C4-2B (cell line): ENCODE measurements around the gene ATF7.

Experiments
- H3K27ac ChIP-seq: fragments of 450-650 bp; 2 replicates; pipeline ENCODE4 v1.5.1; 2017
- ZFX ChIP-seq: fragments of 450-650 bp; IDR thresholded peaks from 2 replicates; pipeline ENCODE4 v1.6.1; 2017
- TF ChIP-seq, protein P1 (sequence below): fragments of 450-650 bp; conservative IDR thresholded peaks from 2 replicates; pipeline ENCODE4 v1.5.1; 2017; ENCODE audit warnings: mild to moderate bottlenecking

Gene ATF7

GRCh38 chr12:53499266-53500141 is 126.7 kb downstream of the ATF7 start, which contains the start of gene MAP3K12:
Gene MAP3K12, minus strand, starts transcription at chr12:53499458. Its CDS starts 12,067 bp downstream, at chr12:53487391.
- peak within 1 kb of the TSS; percentile 98 for H3K27ac ChIP-seq

DNA sequence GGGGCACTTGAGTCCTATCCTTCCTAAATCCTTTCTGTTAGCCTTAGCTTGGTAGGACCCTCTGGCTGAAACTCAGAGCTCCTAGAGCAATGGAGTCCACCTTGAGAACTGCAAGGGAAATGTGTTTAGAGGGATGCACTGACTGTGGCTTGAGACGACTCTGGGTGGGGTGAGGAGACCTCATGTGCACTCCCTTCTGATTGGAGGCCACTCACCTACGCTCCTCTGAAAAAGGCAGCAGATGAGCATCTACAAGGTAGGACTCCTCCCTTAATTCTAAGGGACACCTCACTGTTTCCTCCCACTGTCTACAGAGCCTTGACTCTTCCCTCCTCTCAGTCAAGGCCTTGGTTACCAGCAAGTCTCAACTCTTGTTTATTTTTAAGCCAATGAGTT is 127.9 kb downstream of the ATF7 start:
- no peak for TF ChIP-seq ZFX
- TF ChIP-seq, protein P1, sequence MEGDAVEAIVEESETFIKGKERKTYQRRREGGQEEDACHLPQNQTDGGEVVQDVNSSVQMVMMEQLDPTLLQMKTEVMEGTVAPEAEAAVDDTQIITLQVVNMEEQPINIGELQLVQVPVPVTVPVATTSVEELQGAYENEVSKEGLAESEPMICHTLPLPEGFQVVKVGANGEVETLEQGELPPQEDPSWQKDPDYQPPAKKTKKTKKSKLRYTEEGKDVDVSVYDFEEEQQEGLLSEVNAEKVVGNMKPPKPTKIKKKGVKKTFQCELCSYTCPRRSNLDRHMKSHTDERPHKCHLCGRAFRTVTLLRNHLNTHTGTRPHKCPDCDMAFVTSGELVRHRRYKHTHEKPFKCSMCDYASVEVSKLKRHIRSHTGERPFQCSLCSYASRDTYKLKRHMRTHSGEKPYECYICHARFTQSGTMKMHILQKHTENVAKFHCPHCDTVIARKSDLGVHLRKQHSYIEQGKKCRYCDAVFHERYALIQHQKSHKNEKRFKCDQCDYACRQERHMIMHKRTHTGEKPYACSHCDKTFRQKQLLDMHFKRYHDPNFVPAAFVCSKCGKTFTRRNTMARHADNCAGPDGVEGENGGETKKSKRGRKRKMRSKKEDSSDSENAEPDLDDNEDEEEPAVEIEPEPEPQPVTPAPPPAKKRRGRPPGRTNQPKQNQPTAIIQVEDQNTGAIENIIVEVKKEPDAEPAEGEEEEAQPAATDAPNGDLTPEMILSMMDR = no peak
- H3K27ac ChIP-seq = no peak overlapping the region

More at GRCh38 chr12:53499266-53500141, 126.7 kb downstream of the ATF7 start, which contains the start of gene MAP3K12:
- no peak for TF ChIP-seq ZFX
- TF ChIP-seq, protein P1 = no peak; the same call in 1 of the 2 replicates

DNA sequence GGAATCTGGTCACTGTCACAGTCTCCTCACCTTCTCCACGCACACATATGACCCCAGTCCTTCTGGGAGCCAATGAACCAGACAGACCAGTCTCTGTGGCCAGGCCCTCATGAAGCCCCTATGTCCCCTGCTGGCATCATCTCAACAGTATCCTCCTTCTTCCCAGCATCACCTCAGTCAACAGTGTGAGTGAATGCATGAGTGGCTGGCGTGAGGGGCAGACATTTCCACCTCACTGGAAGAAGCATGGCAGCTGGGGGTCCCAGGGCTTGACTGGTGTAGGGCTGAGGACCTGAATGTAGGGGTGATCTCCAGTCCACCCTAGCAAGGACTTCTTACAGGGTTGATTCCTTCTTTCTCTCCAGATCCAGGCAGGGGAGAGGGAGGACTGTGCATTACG is 128.7 kb downstream of the ATF7 start:
- no peak for TF ChIP-seq ZFX
- TF ChIP-seq, protein P1 = no peak
- no peak overlapping the region for H3K27ac ChIP-seq

- TF ChIP-seq, protein P1 = no peak
- no peak for TF ChIP-seq ZFX
- H3K27ac ChIP-seq = peak overlapping the region; percentile 61; the same call in 1 of the 2 replicates
Measured at GRCh38 chr12:53496752-53497032, 129.5 kb downstream of the ATF7 start.

- TF ChIP-seq, protein P1 = no peak
- TF ChIP-seq ZFX = no peak
- H3K27ac ChIP-seq = peak overlapping the region; percentile 61
Measured at GRCh38 chr12:53495903-53496751, 130.1 kb downstream of the ATF7 start.

DNA sequence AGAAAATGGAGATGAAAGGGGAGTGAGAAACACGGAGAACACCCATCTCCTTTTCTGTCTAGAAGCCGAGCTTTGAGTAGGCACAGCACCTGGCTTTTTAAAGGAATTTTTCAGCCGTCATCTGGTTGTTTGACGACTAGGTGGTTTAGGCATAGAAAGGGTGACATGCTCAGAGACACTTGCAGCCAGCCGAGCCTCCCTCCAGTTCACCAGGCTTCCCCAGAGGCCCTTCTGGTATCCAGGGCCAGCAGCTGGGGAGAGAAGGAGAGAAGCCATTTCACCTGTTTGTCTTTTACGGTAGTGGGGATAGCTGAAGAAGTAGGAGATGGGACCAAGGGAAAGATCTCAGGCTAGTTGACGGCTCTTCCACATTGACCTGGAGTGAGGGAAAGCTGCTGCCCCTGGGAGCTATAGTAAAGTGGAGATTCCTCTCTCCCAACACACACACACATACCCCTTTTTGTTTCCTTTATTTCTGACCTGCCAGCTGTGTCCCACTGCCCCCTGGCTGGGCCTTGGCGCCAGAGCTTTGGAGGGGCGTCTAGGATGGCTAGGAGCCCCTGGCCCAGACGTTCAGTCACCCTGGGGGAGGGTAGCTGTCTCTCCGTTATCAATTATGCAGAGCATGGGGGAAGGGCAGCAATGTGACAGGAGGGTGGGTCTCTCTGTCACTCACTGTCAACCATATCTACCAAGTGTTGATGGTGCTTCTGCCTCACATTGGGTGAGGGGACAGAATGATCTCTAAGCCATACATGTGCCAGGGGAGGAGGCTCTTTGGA is 132.4 kb downstream of the ATF7 start:
- peak overlapping the region; percentile 76 for H3K27ac ChIP-seq
- TF ChIP-seq ZFX = no peak
- TF ChIP-seq, protein P1 = no peak
